ENCODE data around the gene SUMO3.

The SUMO3 gene

GRCh38 chr21:44819283-44820243 lies 1.7 kb upstream of the SUMO3 start:
- Histone ChIP-seq H3F3A (ENCODE audit: insufficient read depth, low read length) (no peaks in the 10 kb centered on the region), H3K27ac (ENCODE audit: low read depth, low read length, poor library complexity, severe bottlenecking) (no peak overlapping the region), H3K9ac (ENCODE audit: low read length) (no peak overlapping the region), H3K9me2 (ENCODE audit: low read depth, low read length) (no peaks in the 10 kb centered on the region), H3K4me1 (ENCODE audit: insufficient read depth, low read length, severe bottlenecking) (peaks cover 25% of the 10 kb centered on the region), H3K36me3 (ENCODE audit: insufficient read depth, low read length) (no peaks in the 10 kb centered on the region), H3K4me2 (ENCODE audit: low read length) (no peak overlapping the region), H3K79me2 (ENCODE audit: insufficient read depth, low read length) (peaks cover 22% of the 10 kb centered on the region), H4K20me1 (ENCODE audit: insufficient read depth, low read length) (no peaks in the 10 kb centered on the region), H2AFZ (ENCODE audit: low read length) (no peak overlapping the region), H3K27me3 (ENCODE audit: insufficient read depth, low read length) (no peaks in the 10 kb centered on the region), H3K4me3 (ENCODE audit: low read depth, low read length, poor library complexity, severe bottlenecking) (no peak overlapping the region), H3K9me3 (ENCODE audit: low read length) (peaks cover 11% of the 10 kb centered on the region; the same call in 1 of the 2 replicates)
- TF ChIP-seq EZH2 (IDR thresholded peaks at IDR 0.05; ENCODE audit: borderline replicate concordance, low read length) (no peak), CTCF (IDR thresholded peaks at IDR 0.05; ENCODE audit: low read length) (no peak)

DNA sequence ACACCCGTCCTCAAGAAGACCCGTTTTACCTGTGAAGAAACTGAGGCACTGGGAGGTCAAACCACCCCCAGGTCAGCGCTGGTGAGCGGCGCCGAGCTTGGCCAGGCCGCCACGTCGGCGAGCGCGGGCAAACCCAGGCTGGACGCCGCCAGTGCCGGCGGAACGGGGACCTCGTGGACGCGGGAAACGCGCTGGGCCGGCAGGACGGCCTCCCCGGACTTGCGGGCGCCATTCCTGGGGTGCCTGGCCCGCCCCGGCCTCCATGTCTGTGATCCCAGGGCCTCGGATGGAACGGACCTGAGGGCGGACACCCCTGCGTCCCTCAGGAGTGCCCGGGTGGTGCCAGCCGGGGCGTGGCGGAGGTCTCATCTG lies 764 bp upstream of the SUMO3 start:
- Histone ChIP-seq H4K20me1 (ENCODE audit: insufficient read depth, low read length) (no peaks in the 10 kb centered on the region), H3K9ac (ENCODE audit: low read length) (peak overlapping the region; percentile 76), H3K4me2 (ENCODE audit: low read length) (peak overlapping the region; percentile 66), H3K4me1 (ENCODE audit: insufficient read depth, low read length, severe bottlenecking) (peaks cover 25% of the 10 kb centered on the region), H3K79me2 (ENCODE audit: insufficient read depth, low read length) (peaks cover 29% of the 10 kb centered on the region), H3K36me3 (ENCODE audit: insufficient read depth, low read length) (no peaks in the 10 kb centered on the region), H3K9me2 (ENCODE audit: low read depth, low read length) (no peaks in the 10 kb centered on the region), H3F3A (ENCODE audit: insufficient read depth, low read length) (no peaks in the 10 kb centered on the region), H2AFZ (ENCODE audit: low read length) (no peak overlapping the region; the same call in 1 of the 2 replicates), H3K27ac (ENCODE audit: low read depth, low read length, poor library complexity, severe bottlenecking) (no peak overlapping the region), H3K4me3 (ENCODE audit: low read depth, low read length, poor library complexity, severe bottlenecking) (peak overlapping the region; percentile 75), H3K27me3 (ENCODE audit: insufficient read depth, low read length) (no peaks in the 10 kb centered on the region), H3K9me3 (ENCODE audit: low read length) (peaks cover 11% of the 10 kb centered on the region; the same call in 1 of the 2 replicates)
- TF ChIP-seq EZH2 (IDR thresholded peaks at IDR 0.05; ENCODE audit: borderline replicate concordance, low read length) (no peak), CTCF (IDR thresholded peaks at IDR 0.05; ENCODE audit: low read length) (no peak)

- peaks cover 6% of the 10 kb centered on the region; the same call in 1 of the 2 replicates for H3K36me3 ChIP-seq (ENCODE audit: insufficient read depth, low read length)
- H3K27me3 ChIP-seq (ENCODE audit: insufficient read depth, low read length): no peaks in the 10 kb centered on the region
- H3K4me2 ChIP-seq (ENCODE audit: low read length): peak overlapping the region; percentile 83
- H3K9ac ChIP-seq (ENCODE audit: low read length): peak overlapping the region; percentile 76; the same call in 1 of the 2 replicates
- H3K4me3 ChIP-seq (ENCODE audit: low read depth, low read length, poor library complexity, severe bottlenecking): peak overlapping the region; percentile 75
- H3K9me3 ChIP-seq (ENCODE audit: low read length): peaks cover 7% of the 10 kb centered on the region; the same call in 1 of the 2 replicates
- peaks cover 25% of the 10 kb centered on the region for H3K4me1 ChIP-seq (ENCODE audit: insufficient read depth, low read length, severe bottlenecking)
- H4K20me1 ChIP-seq (ENCODE audit: insufficient read depth, low read length): no peaks in the 10 kb centered on the region
- no peak overlapping the region for H3K27ac ChIP-seq (ENCODE audit: low read depth, low read length, poor library complexity, severe bottlenecking)
- H3F3A ChIP-seq (ENCODE audit: insufficient read depth, low read length): no peaks in the 10 kb centered on the region
- H3K79me2 ChIP-seq (ENCODE audit: insufficient read depth, low read length): peaks cover 33% of the 10 kb centered on the region
- H2AFZ ChIP-seq (ENCODE audit: low read length): no peak overlapping the region
- TF ChIP-seq CTCF (IDR thresholded peaks at IDR 0.05; ENCODE audit: low read length) (no peak), EZH2 (IDR thresholded peaks at IDR 0.05; ENCODE audit: borderline replicate concordance, low read length) (no peak)
- H3K9me2 ChIP-seq (ENCODE audit: low read depth, low read length): no peaks in the 10 kb centered on the region
Observed at GRCh38 chr21:44817506-44817880, 369 bp downstream of the SUMO3 start.

Data from OCI-LY1 (cell line).